Endothelial cell of umbilical vein (primary cell): Measurements from ENCODE around the gene TIMM10. TPM values are rescaled to one million over a fixed set of nuclear protein-coding genes. Genes with fewer than 3 reads are reported as not detected.

Experiments used
- BruUV-seq: library from RNA; stranded (reverse); fragments of 400-500 nt; replicated peaks from 2 replicates; lab custom pipeline; 2021; lab: Mats Ljungman, UMichigan
- CTCF ChIA-PET: fragments of 300-600, 350-600 bp; sonication (Branson Sonifier 250); formaldehyde crosslinking; loops from one replicate; lab custom pipeline; 2021; ENCODE audit warnings: antibody characterized with exemption, inconsistent platforms; lab: Charles Lee
- POLR2A ChIA-PET: fragments of 300-600, 350-600 bp; sonication (Branson Sonifier 250); formaldehyde crosslinking; loops from one replicate; lab custom pipeline; 2021; ENCODE audit warnings: antibody characterized with exemption, inconsistent platforms; lab: Charles Lee
- DNase-seq: peaks from one replicate; pipeline ENCODE4 v3.0.0-alpha.2; 2011; ENCODE audit warnings: low read depth, low spot score
- FAIRE-seq: peaks from 2 replicates; lab custom pipeline; 2011; peaks lifted over from hg19 to GRCh38; lab: Jason Lieb, UNC
- H2AFZ ChIP-seq: 2 replicates; pipeline ENCODE4 v1.6.0; 2012; ENCODE audit warnings: low read depth, low read length, control low read depth, inconsistent platforms
- H3K27ac ChIP-seq: 2 replicates; pipeline ENCODE4 v1.5.1; 2011; ENCODE audit warnings: low read depth, mild to moderate bottlenecking, control low read depth, low read length, moderate library complexity; ENCODE audit not compliant: insufficient read depth
- H3K27me3 ChIP-seq, 2 experiments: 2 replicates each; pipeline versions ENCODE4 v1.6.0 to v1.6.1; 2011; ENCODE audit warnings: low read length in 2 of 2, mixed read lengths in 1 of 2; ENCODE audit not compliant: control insufficient read depth in 2 of 2, insufficient read depth in 2 of 2
- H3K36me3 ChIP-seq, 2 experiments: 2 replicates in 1 of 2; 3 replicates in 1 of 2; pipeline ENCODE4 v1.5.1; 2011; ENCODE audit warnings: low read length in 2 of 2, mild to moderate bottlenecking in 1 of 2, moderate library complexity in 1 of 2; ENCODE audit not compliant: control insufficient read depth in 2 of 2, insufficient read depth in 2 of 2; ENCODE audit errors: extremely low read depth in 1 of 2
- H3K4me1 ChIP-seq: 3 replicates; pipeline ENCODE4 v1.5.1; 2011; ENCODE audit warnings: mild to moderate bottlenecking, low read length; ENCODE audit not compliant: control insufficient read depth, insufficient read depth; ENCODE audit errors: extremely low read depth
- H3K4me2 ChIP-seq: 2 replicates; pipeline ENCODE4 v1.6.1; 2011; ENCODE audit warnings: low read length, control low read depth, mixed read lengths; ENCODE audit not compliant: insufficient read depth
- H3K4me3 ChIP-seq, 3 experiments: fragments of 200-600 bp in 1 of 3; sonication (generic), shearing (Covaris generic) in 1 of 3; replicated peaks in 1 of 3; 2 replicates each; pipeline ENCODE4 v1.5.1; 2011 to 2016; ENCODE audit warnings: control low read depth in 3 of 3, low read length in 3 of 3, mild to moderate bottlenecking in 2 of 3, inconsistent platforms in 1 of 3, low read depth in 1 of 3, moderate library complexity in 1 of 3; ENCODE audit not compliant: insufficient read depth in 1 of 3
- H3K79me2 ChIP-seq: 2 replicates; pipeline ENCODE4 v1.6.0; 2012; ENCODE audit warnings: low read length, inconsistent platforms; ENCODE audit not compliant: control insufficient read depth, insufficient read depth
- H3K9ac ChIP-seq: replicated peaks from 2 replicates; pipeline ENCODE3; 2011; ENCODE audit warnings: low read length, control low read depth; ENCODE audit not compliant: insufficient read depth; ENCODE audit errors: extremely low read depth
- H3K9me1 ChIP-seq: replicated peaks from 3 replicates; pipeline ENCODE4 v1.6.0; 2011; ENCODE audit warnings: mild to moderate bottlenecking, low read length; ENCODE audit not compliant: control insufficient read depth, insufficient read depth; ENCODE audit errors: extremely low read depth
- H3K9me3 ChIP-seq: replicated peaks from 2 replicates; pipeline ENCODE4 v1.5.1; 2012; ENCODE audit warnings: low read length, inconsistent platforms; ENCODE audit not compliant: control insufficient read depth, insufficient read depth
- H4K20me1 ChIP-seq: replicated peaks from 2 replicates; pipeline ENCODE3; 2011; ENCODE audit warnings: mild to moderate bottlenecking, low read length; ENCODE audit not compliant: control insufficient read depth, insufficient read depth; ENCODE audit errors: extremely low read depth
- CTCF ChIP-seq, 2 donors: IDR thresholded peaks; 1 replicate in 1 of 2; 2 replicates in 1 of 2; pipeline ENCODE4 v1.5.1; 2011; ENCODE audit warnings: low read length in 2 of 2, mild to moderate bottlenecking in 2 of 2, moderate library complexity in 2 of 2, control low read depth in 1 of 2, inconsistent platforms in 1 of 2, low read depth in 1 of 2; ENCODE audit not compliant: insufficient read depth in 1 of 2; ENCODE audit errors: extremely low read depth in 1 of 2
- POLR2A ChIP-seq: IDR thresholded peaks from 2 replicates; pipeline ENCODE4 v1.6.1; 2012; ENCODE audit warnings: low read depth, mild to moderate bottlenecking, control low read depth, low read length
- dilution Hi-C: fragments of 300-500 bp; cut with MboI; formaldehyde crosslinking; loops from one replicate; pipeline ENCODE4 v1.15.0; 2019; ENCODE audit warnings: low sequenced_read_pairs; ENCODE audit not compliant: extremely low pct_ligation_motif_present
- intact Hi-C: fragments of 100-400 bp; cut with micrococcal nuclease; formaldehyde crosslinking; loops from one replicate; pipeline ENCODE4 v1.10.0; 2022
- polyA plus RNA-seq, 4 experiments: library from polyadenylated mRNA; depleted of rRNA in 3 of 4; stranded (reverse) in 3 of 4; unstranded in 1 of 4; fragments of >200 nt; gene quantifications; 2 replicates each; pipeline versions ENCODE4 v1.2.1 to v1.2.3, GENCODE V29; 2011 to 2012; ENCODE audit warnings: missing spikeins in 1 of 4
- total RNA-seq: library from RNA; stranded (reverse); gene quantifications from 2 replicates; pipeline ENCODE4 v1.2.3, GENCODE V29; 2021

TIMM10 gene
- total and polyA plus RNA-seq, 2 donors (not counting 3 experiments of a cell fraction or from before 2014, with no cell fraction given): 64.2 to 128 TPM

- H3K9me1 ChIP-seq: no peaks in the 10 kb centered on the region
- FAIRE-seq: peak; percentile 81
- POLR2A ChIA-PET: no interaction called here
Measured at GRCh38 chr11:57527056-57527631, 3.4 kb downstream of the TIMM10 start.

More at GRCh38 chr11:57527056-57527631, 3.4 kb downstream of the TIMM10 start:
- Histone ChIP-seq H3K27ac (no peak overlapping the region), H4K20me1 (no peaks in the 10 kb centered on the region), H3K4me3 (no peak overlapping the region), H3K79me2 (peaks cover 18% of the 10 kb centered on the region), H3K4me1 (peaks cover 21% of the 10 kb centered on the region), H3K9ac (no peak overlapping the region), H3K9me3 (no peaks in the 10 kb centered on the region), H2AFZ (no peak overlapping the region), H3K4me2 (no peak overlapping the region), H3K36me3 (peaks cover 2 to 6% of the 10 kb centered on the region in 2 experiments), H3K27me3 (no peaks in the 10 kb centered on the region)
- CTCF ChIA-PET: interaction anchor here (0.7 to 10.9 kb wide), 27 partner anchors 11 to 687 kb away, joined by 3 to 316 read pairs (median 4); partner anchors contain the start of genes RTN4RL2 and SLC43A1
- no TSS peak for BruUV-seq
- peak; percentile 78 to 79 for TF ChIP-seq CTCF (IDR thresholded peaks at IDR 0.05; ENCODE audit: extremely low read depth in 1 of 2, insufficient read depth in 1 of 2, low read depth in 1 of 2, low read length in 2 of 2)
- TF ChIP-seq POLR2A: no peak
- intact Hi-C loops: loop anchor here (1.0 kb wide), 4 partner anchors 12 to 182 kb away; partner anchors contain the start of gene SLC43A1
- peak; percentile 59 for DNase-seq
- dilution Hi-C loops: no loop called here
